Immature natural killer cell (primary cell): ENCODE measurements around the gene LAMC2. TPM values are rescaled to one million over a fixed set of nuclear protein-coding genes. Genes with fewer than 3 reads are reported as not detected.

Source experiments
- DNase-seq, 3 donors: peaks; one replicate each; pipeline ENCODE4 v3.0.0; 2022; ENCODE audit warnings: mixed read lengths in 1 of 3
- H3K27ac Mint-ChIP-seq, 6 donors: one replicate each; pipeline ENCODE4 v1.8.0; 2020; ENCODE audit warnings: mixed read lengths in 6 of 6, mild to moderate bottlenecking in 5 of 6, inconsistent platforms in 4 of 6, moderate library complexity in 3 of 6
- H3K27me3 Mint-ChIP-seq, 3 donors: one replicate each; pipeline ENCODE4 v1.8.0; 2020 to 2021; ENCODE audit warnings: low read depth in 3 of 3, mild to moderate bottlenecking in 3 of 3, mixed read lengths in 3 of 3, moderate library complexity in 3 of 3, inconsistent platforms in 1 of 3
- H3K36me3 Mint-ChIP-seq, 3 donors: one replicate each; pipeline ENCODE4 v1.8.0; 2020; ENCODE audit warnings: mixed read lengths in 3 of 3, inconsistent platforms in 2 of 3, mild to moderate bottlenecking in 2 of 3
- H3K4me1 Mint-ChIP-seq, 2 donors: one replicate each; pipeline ENCODE4 v1.8.0; 2020; ENCODE audit warnings: inconsistent platforms in 2 of 2, mild to moderate bottlenecking in 2 of 2, mixed read lengths in 2 of 2, moderate library complexity in 1 of 2
- H3K4me3 Mint-ChIP-seq, 5 donors: one replicate each; pipeline ENCODE4 v1.8.0; 2020; ENCODE audit warnings: mild to moderate bottlenecking in 5 of 5, mixed read lengths in 5 of 5, inconsistent platforms in 3 of 5, moderate library complexity in 3 of 5
- H3K9me3 Mint-ChIP-seq, 6 donors: one replicate each; pipeline ENCODE4 v1.8.0; 2020; ENCODE audit warnings: mild to moderate bottlenecking in 6 of 6, mixed read lengths in 6 of 6, inconsistent platforms in 4 of 6, moderate library complexity in 3 of 6
- polyA plus RNA-seq, 3 donors: library from polyadenylated mRNA; unstranded; fragments of 300-500 nt; fragmentation: Illumina TruSeq; gene quantifications; one replicate each; pipeline ENCODE4 v1.2.3, GENCODE V29; 2021

The LAMC2 gene
- polyA plus RNA-seq, 3 donors from 2014 or later, result not detected

DNA sequence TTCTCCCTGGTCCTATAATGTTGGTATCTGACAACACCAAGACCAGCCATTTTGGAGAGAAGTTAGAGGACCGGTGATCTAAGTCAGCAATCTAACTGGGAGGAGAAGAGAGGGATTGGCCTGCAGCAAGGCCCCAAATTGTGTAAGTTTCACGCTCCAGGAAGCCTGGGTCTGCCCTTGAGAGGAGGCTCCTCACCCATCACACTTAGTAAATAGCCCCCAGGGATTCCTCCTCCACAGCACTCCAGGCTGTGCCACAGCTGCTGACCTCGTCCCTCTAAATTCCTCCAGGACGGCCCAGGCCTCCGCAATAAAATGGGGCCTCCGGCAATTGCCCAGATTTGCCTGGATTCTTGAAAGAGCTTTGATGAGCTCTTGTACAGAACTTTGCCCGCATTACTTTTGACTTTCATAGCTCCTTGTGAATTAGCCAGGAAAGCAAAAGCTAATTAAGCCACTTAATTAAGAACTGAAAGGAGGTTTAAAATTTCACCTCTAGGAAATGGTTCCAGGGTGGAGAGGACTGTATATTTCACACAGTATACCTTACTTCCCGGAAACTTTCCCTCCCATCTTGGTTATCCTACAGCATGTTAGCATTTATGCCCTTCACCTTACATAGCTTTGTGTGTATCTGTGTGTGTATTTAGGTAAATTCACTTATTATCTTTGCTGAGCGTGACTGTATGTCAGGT lies 90.5 kb downstream of the LAMC2 start:
- Mint-ChIP-seq H3K4me3 (no peak overlapping the region), H3K36me3 (no peaks in the 10 kb centered on the region), H3K27ac (no peak overlapping the region), H3K27me3 (peaks cover 3 to 7% (median 5%) of the 10 kb centered on the region in 3 donors), H3K9me3 (no peaks in the 10 kb centered on the region), H3K4me1 (no peaks in the 10 kb centered on the region)
- no peak for DNase-seq

GRCh38 chr1:183277821-183278738 lies 92.0 kb downstream of the LAMC2 start:
- no peaks in the 10 kb centered on the region for H3K4me1 Mint-ChIP-seq
- no peak overlapping the region for H3K27ac Mint-ChIP-seq
- no peak overlapping the region for H3K4me3 Mint-ChIP-seq
- no peak for DNase-seq
- no peaks in the 10 kb centered on the region for H3K9me3 Mint-ChIP-seq
- H3K27me3 Mint-ChIP-seq, result peaks cover under 1 to 5% (median 4%) of the 10 kb centered on the region in 3 donors
- no peaks in the 10 kb centered on the region for H3K36me3 Mint-ChIP-seq

DNA sequence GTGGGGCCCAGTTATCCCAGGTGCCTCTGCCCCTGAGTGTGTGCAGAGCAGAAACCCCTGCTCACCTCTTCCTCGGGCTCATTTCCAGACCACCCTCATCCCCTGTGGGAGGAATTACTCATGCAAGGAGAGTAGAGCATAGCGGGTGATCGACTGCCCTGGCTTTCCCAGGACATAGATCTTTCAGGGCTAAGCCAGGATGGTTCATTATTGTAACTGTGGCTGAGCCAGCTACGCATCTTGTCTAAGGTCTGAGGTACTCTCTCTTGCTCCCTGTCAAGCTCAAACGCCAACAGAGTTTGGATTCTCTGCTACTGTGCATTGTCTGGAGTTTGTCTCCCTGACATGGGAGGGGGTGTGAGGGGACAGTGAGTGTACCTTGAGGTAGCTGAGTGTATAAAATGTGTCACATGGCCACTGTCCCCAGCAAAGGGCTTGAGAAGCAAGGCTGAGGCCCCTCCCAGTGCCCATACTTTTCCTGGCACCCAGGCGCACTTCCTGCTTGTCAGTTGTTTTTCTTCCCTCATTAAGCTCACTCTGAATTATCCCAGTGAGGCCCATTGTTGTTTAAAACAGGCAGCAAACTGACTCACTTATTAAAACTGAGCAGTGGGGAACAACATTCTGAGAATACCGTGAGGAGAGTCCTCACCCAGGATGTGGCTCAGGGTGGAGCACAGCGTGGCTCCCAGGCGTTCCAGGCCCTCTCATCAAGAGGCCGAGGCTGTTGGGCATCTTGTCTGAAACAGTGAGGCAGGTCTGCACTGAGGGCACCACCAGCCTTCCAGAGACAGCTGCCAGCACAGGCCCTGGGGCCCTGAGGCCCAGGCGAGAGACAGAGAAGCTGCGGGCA lies 92.9 kb downstream of the LAMC2 start:
- no peak overlapping the region for H3K27ac Mint-ChIP-seq
- DNase-seq, result no peak
- no peaks in the 10 kb centered on the region for H3K36me3 Mint-ChIP-seq
- peaks cover 4 to 10% (median 4%) of the 10 kb centered on the region in 3 donors for H3K27me3 Mint-ChIP-seq
- no peaks in the 10 kb centered on the region for H3K9me3 Mint-ChIP-seq
- H3K4me1 Mint-ChIP-seq, result no peaks in the 10 kb centered on the region
- no peak overlapping the region for H3K4me3 Mint-ChIP-seq

DNA sequence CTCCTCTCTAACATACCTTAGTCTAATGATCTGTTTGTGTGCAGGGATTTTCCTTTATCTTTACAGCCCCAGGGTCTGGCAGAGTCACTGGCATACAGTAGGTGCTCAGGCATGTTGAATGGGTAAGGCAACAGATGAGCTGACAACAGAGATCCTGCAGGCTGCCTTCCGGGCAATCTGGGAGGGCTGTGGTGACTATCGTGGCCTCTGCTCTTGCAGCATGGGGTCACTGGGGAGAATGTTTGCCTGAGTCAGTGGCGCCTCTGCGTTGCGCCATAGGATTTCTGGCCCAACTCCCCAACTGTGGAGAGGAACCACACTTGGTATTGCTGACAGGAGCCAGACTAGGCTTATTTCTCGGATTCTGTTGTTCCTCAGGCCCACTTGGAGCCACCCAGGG lies 93.8 kb downstream of the LAMC2 start:
- peaks cover 4 to 10% (median 8%) of the 10 kb centered on the region in 3 donors for H3K27me3 Mint-ChIP-seq
- H3K27ac Mint-ChIP-seq, result no peak overlapping the region
- H3K4me3 Mint-ChIP-seq, result no peak overlapping the region
- H3K4me1 Mint-ChIP-seq, result no peaks in the 10 kb centered on the region
- H3K9me3 Mint-ChIP-seq, result no peaks in the 10 kb centered on the region
- H3K36me3 Mint-ChIP-seq, result no peaks in the 10 kb centered on the region
- DNase-seq, result no peak

DNA sequence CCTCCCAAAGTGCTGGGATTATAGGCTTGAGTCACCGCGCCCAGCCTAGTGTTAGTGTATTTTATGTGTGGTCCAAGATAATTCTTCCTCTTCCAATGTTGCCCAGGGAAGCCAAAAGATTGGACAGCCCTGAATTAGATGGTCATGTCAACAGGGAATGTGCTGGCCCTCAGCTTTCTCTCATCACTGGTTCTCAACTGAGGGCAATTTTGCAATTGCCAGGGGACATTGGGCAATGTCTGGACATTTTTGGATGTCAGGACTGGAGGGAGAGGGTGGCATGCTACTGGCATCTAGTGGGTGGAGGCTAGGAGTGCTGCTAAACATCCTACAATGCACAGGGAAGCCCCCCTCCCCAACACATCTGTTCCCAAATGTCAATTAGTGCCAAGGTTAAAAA lies 95.0 kb downstream of the LAMC2 start:
- Mint-ChIP-seq H3K27me3 (peaks cover 4 to 8% (median 6%) of the 10 kb centered on the region in 3 donors), H3K4me1 (no peaks in the 10 kb centered on the region)

DNA sequence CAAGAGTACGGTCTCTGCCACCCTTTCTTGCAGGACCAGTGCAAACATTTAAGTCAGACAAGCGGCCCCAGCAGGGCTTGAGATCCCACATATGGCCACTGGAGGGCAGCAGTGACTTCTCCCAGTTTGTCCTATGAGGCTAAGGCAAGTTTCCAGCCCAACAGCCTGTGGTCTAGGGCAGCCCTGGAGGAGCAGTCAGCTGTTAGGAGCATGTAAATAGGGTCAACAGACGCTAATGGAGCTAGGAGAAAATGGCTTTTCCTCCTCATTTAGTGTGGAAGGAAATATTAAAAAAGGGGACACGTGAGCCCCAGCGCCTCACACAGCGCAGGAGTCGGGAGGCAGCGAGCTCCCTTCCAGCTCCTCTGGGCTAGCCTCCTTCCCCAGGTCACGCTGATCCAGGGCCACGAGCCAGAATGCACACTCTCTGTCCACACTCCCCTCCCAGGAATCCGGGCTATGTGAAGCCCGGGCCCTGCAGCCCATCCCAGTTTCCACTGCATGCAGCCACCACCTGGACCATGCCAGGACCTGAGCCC lies 95.6 kb downstream of the LAMC2 start:
- no peaks in the 10 kb centered on the region for H3K4me1 Mint-ChIP-seq
- H3K36me3 Mint-ChIP-seq, result no peaks in the 10 kb centered on the region
- peaks cover 4 to 8% (median 8%) of the 10 kb centered on the region in 3 donors for H3K27me3 Mint-ChIP-seq
- peak; percentile 12 to 31 (median 17) for DNase-seq
- H3K27ac Mint-ChIP-seq, result no peak overlapping the region
- no peak overlapping the region for H3K4me3 Mint-ChIP-seq
- H3K9me3 Mint-ChIP-seq, result no peaks in the 10 kb centered on the region

More for the DNA sequence above, 95.0 kb downstream of the LAMC2 start:
- Mint-ChIP-seq H3K36me3 (no peaks in the 10 kb centered on the region), H3K9me3 (no peaks in the 10 kb centered on the region), H3K27ac (no peak overlapping the region), H3K4me3 (no peak overlapping the region)
- no peak for DNase-seq

DNA sequence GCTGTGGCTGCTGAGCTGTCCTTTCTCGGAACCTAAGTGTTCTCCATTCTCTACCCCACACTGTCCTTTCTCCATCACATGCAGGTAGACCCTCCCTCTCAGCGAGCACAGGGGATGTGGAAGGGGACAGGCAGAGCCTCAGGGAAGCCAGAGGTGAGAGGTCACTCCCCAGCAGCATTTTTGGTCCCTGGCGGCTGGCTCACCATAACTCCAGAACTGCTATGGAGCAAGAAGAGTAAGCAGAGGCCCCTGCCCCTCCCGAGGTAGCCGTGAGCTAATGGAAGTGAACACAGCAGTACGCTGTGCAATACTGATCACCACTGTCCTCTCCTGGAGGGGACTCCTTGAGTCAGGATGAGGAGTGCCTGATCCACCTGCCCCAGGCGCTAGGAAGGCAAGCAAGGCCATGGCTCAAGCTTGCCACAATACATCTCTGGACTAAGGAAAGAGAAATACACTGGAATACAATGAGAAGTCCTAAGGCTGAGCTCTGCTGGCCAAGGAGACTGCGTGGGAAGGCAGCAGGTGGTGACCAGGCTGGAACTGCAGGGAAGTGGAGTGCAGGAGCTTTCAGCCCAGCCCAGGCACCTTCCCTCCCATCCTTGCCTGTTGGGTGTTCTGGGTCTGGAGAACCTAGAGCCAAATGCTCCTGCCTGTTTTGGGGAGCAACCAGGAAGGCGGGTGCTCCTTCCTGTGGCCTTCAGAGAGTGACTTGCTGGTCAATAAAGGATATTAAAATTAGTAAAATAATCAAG lies 96.2 kb downstream of the LAMC2 start:
- Mint-ChIP-seq H3K27me3 (peaks cover 4 to 8% (median 8%) of the 10 kb centered on the region in 3 donors), H3K27ac (no peak overlapping the region), H3K9me3 (no peaks in the 10 kb centered on the region), H3K4me1 (no peaks in the 10 kb centered on the region), H3K4me3 (no peak overlapping the region), H3K36me3 (no peaks in the 10 kb centered on the region)
- DNase-seq, result no peak

GRCh38 chr1:183283286-183283685 lies 97.2 kb downstream of the LAMC2 start:
- H3K36me3 Mint-ChIP-seq, result no peaks in the 10 kb centered on the region
- peaks cover 4 to 8% (median 8%) of the 10 kb centered on the region in 3 donors for H3K27me3 Mint-ChIP-seq
- no peak for DNase-seq
- H3K4me3 Mint-ChIP-seq, result no peak overlapping the region
- H3K9me3 Mint-ChIP-seq, result no peaks in the 10 kb centered on the region
- H3K27ac Mint-ChIP-seq, result no peak overlapping the region
- no peaks in the 10 kb centered on the region for H3K4me1 Mint-ChIP-seq

DNA sequence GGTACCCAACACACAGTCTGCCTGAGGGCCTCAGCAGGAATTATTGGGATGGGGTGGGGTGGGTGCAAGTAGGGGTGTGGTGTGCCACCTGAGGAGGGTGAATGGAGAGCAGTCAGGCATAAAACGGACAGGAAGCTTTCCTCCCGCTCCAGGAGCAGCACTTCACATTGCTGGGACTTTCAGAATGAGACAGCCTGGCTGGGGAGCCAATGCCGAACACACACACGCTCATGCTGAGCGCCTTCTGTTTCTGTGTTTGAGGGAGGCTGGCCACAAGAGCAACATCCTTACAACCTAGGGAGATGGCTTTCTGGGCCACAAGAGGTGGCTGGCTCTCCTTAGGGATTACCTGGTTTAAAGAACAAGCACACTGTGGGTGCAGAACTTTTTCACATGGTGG lies 98.0 kb downstream of the LAMC2 start:
- H3K36me3 Mint-ChIP-seq, result no peaks in the 10 kb centered on the region
- H3K27ac Mint-ChIP-seq, result no peak overlapping the region
- no peak for DNase-seq
- H3K9me3 Mint-ChIP-seq, result no peaks in the 10 kb centered on the region
- no peak overlapping the region for H3K4me3 Mint-ChIP-seq
- peaks cover 5 to 8% (median 8%) of the 10 kb centered on the region in 3 donors for H3K27me3 Mint-ChIP-seq
- H3K4me1 Mint-ChIP-seq, result no peaks in the 10 kb centered on the region

- Mint-ChIP-seq H3K4me1 (no peaks in the 10 kb centered on the region), H3K36me3 (no peaks in the 10 kb centered on the region), H3K4me3 (no peak overlapping the region), H3K27ac (no peak overlapping the region), H3K9me3 (no peaks in the 10 kb centered on the region), H3K27me3 (peaks cover 6 to 8% (median 8%) of the 10 kb centered on the region in 3 donors)
- no peak for DNase-seq
Observed at GRCh38 chr1:183285256-183285655, 99.2 kb downstream of the LAMC2 start.

- Mint-ChIP-seq H3K27ac (no peak overlapping the region), H3K4me3 (no peak overlapping the region), H3K9me3 (no peaks in the 10 kb centered on the region), H3K36me3 (no peaks in the 10 kb centered on the region), H3K27me3 (peaks cover 6 to 8% (median 8%) of the 10 kb centered on the region in 3 donors), H3K4me1 (no peaks in the 10 kb centered on the region)
- DNase-seq, result no peak
Observed at GRCh38 chr1:183285746-183286145, 99.7 kb downstream of the LAMC2 start.

GRCh38 chr1:183287191-183287675 lies 101.2 kb downstream of the LAMC2 start:
- H3K4me3 Mint-ChIP-seq, result no peak overlapping the region
- peaks cover 4 to 8% (median 8%) of the 10 kb centered on the region in 3 donors for H3K27me3 Mint-ChIP-seq
- no peaks in the 10 kb centered on the region for H3K4me1 Mint-ChIP-seq
- H3K9me3 Mint-ChIP-seq, result no peaks in the 10 kb centered on the region
- no peaks in the 10 kb centered on the region for H3K36me3 Mint-ChIP-seq
- H3K27ac Mint-ChIP-seq, result no peak overlapping the region
- no peak for DNase-seq

DNA sequence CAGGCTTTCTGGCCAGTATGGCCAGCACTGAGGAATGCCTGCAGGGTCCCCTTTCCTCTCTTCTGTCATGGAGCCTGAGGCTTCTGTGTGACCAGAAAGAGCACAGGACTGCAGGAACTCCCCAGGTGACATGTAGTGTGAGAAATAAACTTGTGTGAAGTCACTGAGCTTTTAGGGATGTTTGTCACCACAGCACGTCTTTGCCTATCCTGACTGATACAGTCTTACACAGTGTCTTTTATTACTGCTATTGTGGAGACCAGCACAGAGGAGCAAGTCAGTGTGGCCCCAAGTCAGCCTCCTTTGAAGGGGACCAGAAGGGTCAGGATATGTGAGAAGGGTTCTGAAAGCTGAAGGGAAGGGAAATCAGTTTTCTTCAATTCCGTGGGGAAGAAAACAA lies 102.5 kb downstream of the LAMC2 start:
- no peaks in the 10 kb centered on the region for H3K36me3 Mint-ChIP-seq
- H3K4me3 Mint-ChIP-seq, result no peak overlapping the region
- no peaks in the 10 kb centered on the region for H3K4me1 Mint-ChIP-seq
- peaks cover 3 to 5% (median 4%) of the 10 kb centered on the region in 3 donors for H3K27me3 Mint-ChIP-seq
- no peak for DNase-seq
- no peak overlapping the region for H3K27ac Mint-ChIP-seq
- H3K9me3 Mint-ChIP-seq, result no peaks in the 10 kb centered on the region
